Colonic mucosa (tissue), 4 donors: ENCODE measurements around the gene CPT1B. TPM values are rescaled to one million over a fixed set of nuclear protein-coding genes. Genes with fewer than 3 reads are reported as not detected.

ENCODE experiments used
- DNase-seq: peaks from one replicate; pipeline ENCODE4 v3.0.0-alpha.2; 2020
- H3K27ac ChIP-seq: fragments of 200-600 bp; one replicate; pipeline ENCODE4 v1.8.0; 2021
- H3K27me3 ChIP-seq: fragments of 200-600 bp; one replicate; pipeline ENCODE4 v1.8.0; 2021
- H3K36me3 ChIP-seq: fragments of 200-600 bp; one replicate; pipeline ENCODE4 v1.8.0; 2021
- H3K4me1 ChIP-seq: fragments of 200-600 bp; one replicate; pipeline ENCODE4 v1.8.0; 2021; ENCODE audit warnings: mild to moderate bottlenecking
- H3K4me3 ChIP-seq: fragments of 200-600 bp; one replicate; pipeline ENCODE4 v1.8.0; 2021
- H3K9ac ChIP-seq, 2 donors: one replicate each; pipeline ENCODE4 v1.7.0; 2013; ENCODE audit warnings: control low read depth in 2 of 2, low read depth in 2 of 2, low read length in 2 of 2
- H3K9me3 ChIP-seq: fragments of 200-600 bp; one replicate; pipeline ENCODE4 v1.8.0; 2021
- intact Hi-C: fragments of 100-400 bp; cut with DNase I; formaldehyde crosslinking; loops from one replicate; pipeline ENCODE4 v1.14.1; 2022
- total RNA-seq, 2 donors: library from RNA; stranded (reverse); fragmentation: NEBNext Ultra II Directional in 1 of 2; extraction: Animal tissue kit (Norgen Biotek cat#: 25700) in 1 of 2; gene quantifications; one replicate each; pipeline ENCODE4 v1.2.1, GENCODE V29; 2021
- TF ChIP-seq, protein P1 (sequence below): fragments of 200-600 bp; IDR thresholded peaks from one replicate; pipeline ENCODE4 v1.8.0; 2022; ENCODE audit warnings: antibody characterized with exemption, mild to moderate bottlenecking
- donor health status: healthy.
- donor health status: DM: no; HTN: no; CAD: no.
- donor health status: DM: no; HTN: no; CAD: no.

Gene CPT1B
- total RNA-seq, 2 donors from 2014 or later: 20.1 to 21.7 TPM

DNA sequence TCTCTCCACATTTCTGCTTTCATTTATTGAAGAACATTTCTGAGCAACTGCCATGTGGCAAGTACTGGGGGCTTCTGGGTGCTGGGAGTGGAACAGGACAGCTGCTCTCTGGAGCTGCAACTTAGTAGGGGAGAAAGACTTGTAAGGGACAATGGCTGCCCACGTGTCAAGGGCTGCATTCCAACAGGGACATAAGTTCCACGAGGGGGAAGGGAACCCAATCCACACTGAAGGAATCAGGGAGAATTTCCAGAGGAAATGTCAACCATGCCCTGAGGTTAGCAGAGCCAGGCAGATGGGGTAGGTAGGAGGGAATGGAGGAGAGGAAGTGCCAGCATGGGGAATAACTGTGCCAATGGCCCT, 24.1 kb upstream of the CPT1B start:
- Histone ChIP-seq H3K9ac (no peak overlapping the region), H3K27ac (no peak overlapping the region), H3K4me1 (no peaks in the 10 kb centered on the region), H3K4me3 (no peak overlapping the region), H3K36me3 (no peaks in the 10 kb centered on the region), H3K27me3 (peaks cover 45% of the 10 kb centered on the region), H3K9me3 (no peaks in the 10 kb centered on the region)
- DNase-seq: no peak
- TF ChIP-seq, protein P1, sequence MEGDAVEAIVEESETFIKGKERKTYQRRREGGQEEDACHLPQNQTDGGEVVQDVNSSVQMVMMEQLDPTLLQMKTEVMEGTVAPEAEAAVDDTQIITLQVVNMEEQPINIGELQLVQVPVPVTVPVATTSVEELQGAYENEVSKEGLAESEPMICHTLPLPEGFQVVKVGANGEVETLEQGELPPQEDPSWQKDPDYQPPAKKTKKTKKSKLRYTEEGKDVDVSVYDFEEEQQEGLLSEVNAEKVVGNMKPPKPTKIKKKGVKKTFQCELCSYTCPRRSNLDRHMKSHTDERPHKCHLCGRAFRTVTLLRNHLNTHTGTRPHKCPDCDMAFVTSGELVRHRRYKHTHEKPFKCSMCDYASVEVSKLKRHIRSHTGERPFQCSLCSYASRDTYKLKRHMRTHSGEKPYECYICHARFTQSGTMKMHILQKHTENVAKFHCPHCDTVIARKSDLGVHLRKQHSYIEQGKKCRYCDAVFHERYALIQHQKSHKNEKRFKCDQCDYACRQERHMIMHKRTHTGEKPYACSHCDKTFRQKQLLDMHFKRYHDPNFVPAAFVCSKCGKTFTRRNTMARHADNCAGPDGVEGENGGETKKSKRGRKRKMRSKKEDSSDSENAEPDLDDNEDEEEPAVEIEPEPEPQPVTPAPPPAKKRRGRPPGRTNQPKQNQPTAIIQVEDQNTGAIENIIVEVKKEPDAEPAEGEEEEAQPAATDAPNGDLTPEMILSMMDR: no peak
- intact Hi-C loops: no loop called here

DNA sequence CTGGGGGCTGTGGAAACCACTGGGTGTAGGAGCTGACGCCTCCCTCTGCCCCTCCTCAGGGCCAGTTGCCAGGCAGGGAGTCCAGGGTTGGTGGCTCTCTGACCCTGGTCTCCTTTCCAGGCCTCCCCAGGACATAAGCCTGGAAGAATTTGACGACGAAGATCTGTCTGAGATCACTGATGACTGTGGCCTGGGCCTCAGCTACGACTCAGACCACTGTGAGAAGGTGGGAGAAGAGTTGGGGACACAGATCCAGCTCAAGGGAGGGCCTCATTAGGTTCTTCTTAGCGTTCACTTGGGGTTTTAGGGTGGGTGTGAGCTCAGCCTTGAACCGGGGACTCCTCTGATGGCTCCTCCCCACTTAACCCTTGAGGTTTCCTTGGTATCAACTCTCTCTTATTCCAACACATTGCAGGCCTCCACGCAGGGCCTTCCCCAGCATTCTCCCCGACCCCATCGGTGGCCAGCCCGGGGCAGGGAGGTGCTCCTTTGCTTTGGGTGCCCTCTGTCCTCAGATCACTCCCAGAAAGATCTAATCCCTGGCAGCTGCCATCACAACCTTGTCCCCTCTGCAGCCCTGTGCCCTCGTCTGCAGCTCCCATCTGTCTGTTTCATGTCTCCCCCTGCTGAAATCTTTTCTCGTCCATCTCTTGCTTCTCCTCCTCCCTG, 23.6 kb upstream of the CPT1B start:
- TF ChIP-seq, protein P1: no peak
- no peak overlapping the region for H3K9ac ChIP-seq
- no peaks in the 10 kb centered on the region for H3K36me3 ChIP-seq
- no peaks in the 10 kb centered on the region for H3K9me3 ChIP-seq
- H3K4me1 ChIP-seq: no peaks in the 10 kb centered on the region
- no peak overlapping the region for H3K27ac ChIP-seq
- H3K4me3 ChIP-seq: no peak overlapping the region
- intact Hi-C loops: no loop called here
- H3K27me3 ChIP-seq: peaks cover 45% of the 10 kb centered on the region
- no peak for DNase-seq

DNA sequence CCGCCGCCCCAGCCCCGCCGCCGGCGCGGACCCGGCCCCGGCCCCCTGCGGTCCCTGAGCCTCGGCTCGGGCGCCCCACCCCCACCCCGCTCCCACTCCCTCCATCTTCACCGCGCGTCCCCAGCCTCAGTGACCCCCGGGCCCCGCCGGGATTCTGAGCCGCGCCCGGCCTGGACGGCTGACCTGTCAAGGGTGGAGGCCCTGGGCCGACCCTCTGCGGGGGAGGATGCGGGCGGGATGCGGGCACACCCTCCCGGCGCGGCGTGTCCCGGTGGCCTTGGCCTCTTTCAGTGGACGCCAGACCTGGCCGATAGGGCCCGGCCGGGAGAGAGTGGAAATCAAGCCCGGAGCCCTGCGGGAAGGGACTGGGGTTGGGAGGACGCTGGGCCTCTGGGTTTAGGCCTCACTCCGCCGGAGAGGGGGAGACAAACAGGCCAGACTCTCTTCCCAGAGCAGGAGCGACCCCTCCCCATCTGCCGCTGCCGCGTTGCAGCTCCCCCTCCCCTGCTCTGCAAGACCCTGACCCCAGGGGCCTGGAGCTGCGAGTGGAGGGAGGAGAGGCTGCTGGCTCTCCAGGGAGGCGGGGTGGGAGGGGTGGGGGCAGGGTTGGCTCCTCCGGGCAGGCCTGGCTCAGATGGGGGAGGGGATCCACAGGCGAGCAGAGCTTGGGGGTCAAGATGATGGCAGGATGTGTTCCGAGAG, 22.9 kb upstream of the CPT1B start:
- DNase-seq: no peak
- no peaks in the 10 kb centered on the region for H3K9me3 ChIP-seq

DNA sequence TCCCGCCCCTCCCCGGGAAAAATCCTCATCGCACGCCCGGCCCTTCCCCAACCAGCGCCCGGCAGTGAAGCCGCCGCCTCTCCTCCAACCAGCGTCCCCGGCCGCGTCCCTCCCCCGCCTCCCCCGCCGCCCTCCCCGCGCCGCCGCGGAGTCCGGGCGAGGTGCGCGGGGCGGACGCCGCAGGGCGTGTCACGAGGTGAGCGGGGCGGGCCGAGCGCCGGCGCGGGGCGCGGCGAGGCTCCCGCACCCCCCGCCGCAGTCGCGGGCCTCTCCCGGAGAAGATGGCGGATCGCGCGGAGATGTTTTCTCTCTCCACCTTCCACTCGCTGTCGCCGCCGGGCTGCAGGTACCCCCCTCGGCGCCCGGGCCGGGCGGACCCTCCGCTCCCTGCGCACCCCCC, 22.3 kb upstream of the CPT1B start, which contains the start of gene MAPK8IP2:
MAPK8IP2 (plus strand) TSS at position 256 of the 400 bp plus-strand sequence; CDS start at position 282, 26 bp downstream.
- TF ChIP-seq, protein P1: no peak
- H3K9me3 ChIP-seq: no peaks in the 10 kb centered on the region
- no peak within 1 kb of the TSS for H3K9ac ChIP-seq
- peaks cover 45% of the 10 kb centered on the region for H3K27me3 ChIP-seq
- no peak within 1 kb of the TSS for H3K27ac ChIP-seq
- no peaks in the 10 kb centered on the region for H3K4me1 ChIP-seq
- H3K36me3 ChIP-seq: no peaks in the 10 kb centered on the region
- H3K4me3 ChIP-seq: peak within 1 kb of the TSS; percentile 34
- intact Hi-C loops: no loop called here
- no peak for DNase-seq

More for the DNA sequence above, 22.9 kb upstream of the CPT1B start:
- intact Hi-C loops: no loop called here
- Histone ChIP-seq H3K9ac (no peak overlapping the region), H3K27me3 (peaks cover 45% of the 10 kb centered on the region), H3K4me1 (no peaks in the 10 kb centered on the region), H3K27ac (no peak overlapping the region), H3K36me3 (no peaks in the 10 kb centered on the region), H3K4me3 (no peak overlapping the region)
- TF ChIP-seq, protein P1: no peak

- peak overlapping the region; percentile 34 for H3K4me3 ChIP-seq
- H3K27ac ChIP-seq: no peak overlapping the region
- H3K9me3 ChIP-seq: no peaks in the 10 kb centered on the region
- no peaks in the 10 kb centered on the region for H3K36me3 ChIP-seq
- intact Hi-C loops: no loop called here
- TF ChIP-seq, protein P1: no peak
- no peaks in the 10 kb centered on the region for H3K4me1 ChIP-seq
- no peak overlapping the region for H3K9ac ChIP-seq
- peaks cover 45% of the 10 kb centered on the region for H3K27me3 ChIP-seq
- DNase-seq: peak; percentile 51
These were observed 21.7 kb upstream of the CPT1B start for GRCh38 chr22:50599816-50600455.
